Calu3 (cell line): ENCODE results near the gene CDKN1C. TPM values are rescaled to one million over a fixed set of nuclear protein-coding genes. Genes with fewer than 3 reads are reported as not detected.
A peak's percentile ranks its signal among the peaks of the same experiment; 100 is the strongest.

ENCODE experiments used
- BruUV-seq: library from RNA; stranded (reverse); fragments of 400-500 nt; replicated peaks from 2 replicates; lab custom pipeline; 2021; lab: Mats Ljungman, UMichigan
- CTCF ChIA-PET: fragments of 300-600 bp; sonication (Branson Sonifier 250); formaldehyde crosslinking; loops from one replicate; lab custom pipeline; 2022; ENCODE audit warnings: antibody characterized with exemption; lab: Charles Lee
- DNase-seq: peaks from one replicate; pipeline ENCODE4 v3.0.0; 2022
- H3K27ac Mint-ChIP-seq: one replicate; pipeline ENCODE4 v1.8.0; 2022; ENCODE audit warnings: mixed read lengths; ENCODE audit not compliant: unreplicated experiment
- H3K27me3 Mint-ChIP-seq: one replicate; pipeline ENCODE4 v1.8.0; 2022; ENCODE audit warnings: mixed read lengths; ENCODE audit not compliant: unreplicated experiment
- H3K36me3 Mint-ChIP-seq: one replicate; pipeline ENCODE4 v1.8.0; 2022; ENCODE audit warnings: mild to moderate bottlenecking, moderate library complexity, mixed read lengths; ENCODE audit not compliant: insufficient read depth, unreplicated experiment
- H3K4me1 Mint-ChIP-seq: one replicate; pipeline ENCODE4 v1.8.0; 2022; ENCODE audit warnings: mild to moderate bottlenecking, low read depth, mixed read lengths; ENCODE audit not compliant: unreplicated experiment
- H3K4me3 Mint-ChIP-seq: one replicate; pipeline ENCODE4 v1.8.0; 2022; ENCODE audit warnings: mild to moderate bottlenecking, low read depth, moderate library complexity, mixed read lengths; ENCODE audit not compliant: unreplicated experiment
- H3K9me3 Mint-ChIP-seq: one replicate; pipeline ENCODE4 v1.8.0; 2022; ENCODE audit warnings: low read depth, mixed read lengths; ENCODE audit not compliant: unreplicated experiment
- intact Hi-C: fragments of 100-400 bp; cut with micrococcal nuclease; formaldehyde crosslinking; loops from one replicate; pipeline ENCODE4 v1.10.0; 2022; ENCODE audit not compliant: unreplicated experiment
- total RNA-seq: library from RNA; stranded (reverse); gene quantifications from 2 replicates; pipeline ENCODE4 v1.2.3, GENCODE V29; 2022
- TF ChIP-seq, protein P1 (sequence below): fragments of 200-600 bp; IDR thresholded peaks from one replicate; pipeline ENCODE4 v1.8.0; 2022; ENCODE audit warnings: antibody characterized with exemption; ENCODE audit not compliant: unreplicated experiment

The CDKN1C gene
- total RNA-seq, 1 experiment from 2014 or later = 2.4 TPM

DNA sequence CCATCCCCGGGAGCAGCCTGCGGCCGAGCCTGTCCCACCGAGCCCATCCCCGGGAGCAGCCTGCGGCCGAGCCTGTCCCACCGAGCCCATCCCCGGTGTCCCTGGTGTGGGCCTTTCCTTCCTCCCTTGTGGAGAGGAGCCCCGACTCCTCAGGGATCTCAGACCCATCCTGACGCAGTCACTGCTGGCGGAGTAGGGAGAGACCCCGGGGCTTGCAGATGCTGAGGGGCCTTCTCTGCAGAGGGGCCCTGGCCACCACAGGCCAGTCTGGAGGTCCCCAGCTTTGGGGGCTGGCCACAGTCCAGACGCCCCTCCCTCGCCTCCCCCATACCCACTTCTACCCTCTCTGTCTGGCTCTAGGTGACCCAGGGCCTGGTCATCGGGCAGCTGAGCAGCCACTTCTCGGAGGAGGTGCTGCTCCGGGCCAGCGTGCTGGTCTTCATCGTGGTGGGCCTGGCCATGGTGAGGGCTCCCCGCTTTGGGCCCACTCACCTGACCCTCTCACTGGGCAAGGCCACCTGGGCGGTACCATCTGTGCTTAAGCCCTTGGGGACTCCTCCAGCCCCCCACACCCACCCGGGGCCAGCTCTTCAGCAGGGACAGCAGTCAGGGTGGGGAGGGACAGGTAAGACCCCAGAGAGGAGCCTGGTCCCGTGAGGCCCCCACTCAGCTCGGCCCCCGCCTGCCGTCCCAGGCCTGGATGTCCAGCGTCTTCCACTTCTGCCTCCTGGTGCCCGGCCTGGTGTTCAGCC is 36.3 kb upstream of the CDKN1C start:
- Mint-ChIP-seq H3K9me3 (no peaks in the 10 kb centered on the region), H3K27me3 (no peaks in the 10 kb centered on the region), H3K36me3 (peaks cover 44% of the 10 kb centered on the region), H3K4me3 (no peak overlapping the region), H3K27ac (no peak overlapping the region), H3K4me1 (peaks cover 15% of the 10 kb centered on the region)
- no TSS peak for BruUV-seq
- intact Hi-C loops = no loop called here
- CTCF ChIA-PET = interaction anchor here (0.7 kb wide), 1 partner anchor 693 kb away, joined by 9 read pairs; no protein-coding TSS in a partner anchor
- no peak for DNase-seq
- TF ChIP-seq, protein P1, sequence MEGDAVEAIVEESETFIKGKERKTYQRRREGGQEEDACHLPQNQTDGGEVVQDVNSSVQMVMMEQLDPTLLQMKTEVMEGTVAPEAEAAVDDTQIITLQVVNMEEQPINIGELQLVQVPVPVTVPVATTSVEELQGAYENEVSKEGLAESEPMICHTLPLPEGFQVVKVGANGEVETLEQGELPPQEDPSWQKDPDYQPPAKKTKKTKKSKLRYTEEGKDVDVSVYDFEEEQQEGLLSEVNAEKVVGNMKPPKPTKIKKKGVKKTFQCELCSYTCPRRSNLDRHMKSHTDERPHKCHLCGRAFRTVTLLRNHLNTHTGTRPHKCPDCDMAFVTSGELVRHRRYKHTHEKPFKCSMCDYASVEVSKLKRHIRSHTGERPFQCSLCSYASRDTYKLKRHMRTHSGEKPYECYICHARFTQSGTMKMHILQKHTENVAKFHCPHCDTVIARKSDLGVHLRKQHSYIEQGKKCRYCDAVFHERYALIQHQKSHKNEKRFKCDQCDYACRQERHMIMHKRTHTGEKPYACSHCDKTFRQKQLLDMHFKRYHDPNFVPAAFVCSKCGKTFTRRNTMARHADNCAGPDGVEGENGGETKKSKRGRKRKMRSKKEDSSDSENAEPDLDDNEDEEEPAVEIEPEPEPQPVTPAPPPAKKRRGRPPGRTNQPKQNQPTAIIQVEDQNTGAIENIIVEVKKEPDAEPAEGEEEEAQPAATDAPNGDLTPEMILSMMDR = no peak

DNA sequence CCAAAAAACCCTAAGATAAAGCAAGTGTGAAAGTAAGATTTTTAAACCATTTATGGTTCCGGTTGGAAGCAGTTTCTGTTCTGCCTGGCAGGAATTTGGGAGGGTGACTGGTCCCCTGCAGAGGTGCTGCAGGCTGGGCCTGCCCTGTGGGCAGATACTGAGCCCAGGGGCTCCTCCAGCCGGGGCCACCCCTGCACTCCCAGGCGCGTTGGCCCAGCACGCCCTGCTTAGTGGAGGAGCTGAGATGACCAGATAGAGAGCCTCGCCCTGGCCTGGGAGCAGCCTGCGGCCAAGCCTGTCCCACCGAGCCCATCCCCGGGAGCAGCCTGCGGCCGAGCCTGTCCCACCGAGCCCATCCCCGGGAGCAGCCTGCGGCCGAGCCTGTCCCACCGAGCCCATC is 35.7 kb upstream of the CDKN1C start:
- TF ChIP-seq, protein P1 = no peak
- DNase-seq = no peak
- intact Hi-C loops = no loop called here
- BruUV-seq = no TSS peak
- Mint-ChIP-seq H3K4me3 (no peak overlapping the region), H3K27me3 (no peaks in the 10 kb centered on the region), H3K9me3 (no peaks in the 10 kb centered on the region), H3K36me3 (peaks cover 38% of the 10 kb centered on the region), H3K4me1 (peaks cover 15% of the 10 kb centered on the region), H3K27ac (peak overlapping the region; percentile 34)
- CTCF ChIA-PET = interaction anchor here (0.6 to 0.7 kb wide), 2 partner anchors 97 to 693 kb away, joined by 5 to 9 read pairs; no protein-coding TSS in a partner anchor

DNA sequence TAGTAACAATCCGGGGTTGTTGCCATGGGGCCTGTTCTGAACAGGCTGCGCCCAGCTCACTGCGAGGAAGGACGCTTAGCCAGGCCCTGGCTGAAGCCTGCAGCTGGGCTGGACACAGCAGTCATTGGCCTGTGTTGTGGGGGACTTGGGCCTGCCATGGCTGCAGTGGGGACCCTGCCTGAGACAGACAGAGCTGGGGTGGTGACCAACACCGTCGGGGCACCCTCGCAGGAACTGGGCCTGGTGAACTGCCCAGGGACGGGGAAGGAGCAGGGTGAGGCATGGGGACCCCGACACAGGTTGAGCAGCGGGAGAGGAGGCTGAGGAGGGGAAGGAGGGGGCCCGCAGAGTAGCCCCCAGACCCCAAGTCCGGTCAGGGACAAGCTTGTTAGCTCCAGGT is 34.8 kb upstream of the CDKN1C start:
- CTCF ChIA-PET = interaction anchor here (0.6 to 0.7 kb wide), 2 partner anchors 96 to 227 kb away, joined by 4 to 5 read pairs; no protein-coding TSS in a partner anchor
- TF ChIP-seq, protein P1 = no peak
- H3K27me3 Mint-ChIP-seq = no peaks in the 10 kb centered on the region
- peaks cover 31% of the 10 kb centered on the region for H3K36me3 Mint-ChIP-seq
- no peak for DNase-seq
- H3K9me3 Mint-ChIP-seq = no peaks in the 10 kb centered on the region
- no peak overlapping the region for H3K27ac Mint-ChIP-seq
- no TSS peak for BruUV-seq
- intact Hi-C loops = no loop called here
- no peak overlapping the region for H3K4me3 Mint-ChIP-seq
- peaks cover 14% of the 10 kb centered on the region for H3K4me1 Mint-ChIP-seq

DNA sequence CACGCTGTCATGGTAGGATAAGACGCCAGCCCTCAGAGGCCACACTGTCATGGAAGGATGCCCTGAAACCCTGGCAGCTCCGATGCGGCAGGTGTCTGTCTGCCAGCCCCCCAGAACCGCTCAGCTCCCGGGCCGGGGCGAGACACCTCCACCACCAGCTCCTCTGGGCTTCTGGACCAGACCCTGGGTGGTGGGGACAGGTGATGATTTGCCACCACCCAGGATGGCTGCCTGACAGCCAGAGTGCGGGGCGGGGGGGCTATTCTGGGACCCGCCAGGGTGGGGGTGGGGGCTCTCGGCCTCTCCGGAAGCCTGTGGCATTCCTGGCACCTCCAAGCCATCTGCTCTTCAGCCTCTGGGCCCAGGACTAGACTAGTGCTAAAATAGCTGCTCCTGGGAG is 34.3 kb upstream of the CDKN1C start:
- H3K27me3 Mint-ChIP-seq = no peaks in the 10 kb centered on the region
- DNase-seq = no peak
- no peak overlapping the region for H3K27ac Mint-ChIP-seq
- peaks cover 26% of the 10 kb centered on the region for H3K36me3 Mint-ChIP-seq
- BruUV-seq = no TSS peak
- TF ChIP-seq, protein P1 = no peak
- CTCF ChIA-PET = no interaction called here
- intact Hi-C loops = no loop called here
- H3K4me1 Mint-ChIP-seq = peaks cover 9% of the 10 kb centered on the region
- no peaks in the 10 kb centered on the region for H3K9me3 Mint-ChIP-seq
- no peak overlapping the region for H3K4me3 Mint-ChIP-seq
